ENCODE measurements around the gene FTO. TPM values are rescaled to one million over a fixed set of nuclear protein-coding genes. Genes with fewer than 3 reads are reported as not detected.

The FTO gene
- polyA plus RNA-seq, 1 donor from 2014 or later = 80.1 TPM

DNA sequence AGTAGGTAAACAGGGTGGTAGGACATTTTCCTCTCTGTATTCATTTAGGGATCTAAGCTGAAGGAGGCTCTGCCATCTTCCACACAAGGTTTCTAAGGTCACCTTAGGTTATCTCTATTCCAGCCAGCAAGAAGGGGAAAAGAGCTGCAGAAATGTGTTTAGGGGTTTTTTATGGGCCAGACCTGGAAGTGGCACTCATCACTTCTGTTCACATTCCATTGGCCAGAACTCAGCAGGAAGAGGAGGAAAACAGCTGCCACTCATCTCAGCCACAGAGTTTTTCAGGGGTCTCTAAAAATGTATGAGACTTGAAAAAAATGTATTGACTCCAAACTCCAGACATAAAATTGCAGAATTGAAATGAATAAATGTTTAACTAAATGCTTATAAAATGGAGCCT, 65.8 kb downstream of the FTO start:
- Histone ChIP-seq H3K27me3 (ENCODE audit: insufficient read depth, low read depth, low read length) (no peaks in the 10 kb centered on the region), H3F3A (ENCODE audit: insufficient read depth, low read length, poor library complexity, severe bottlenecking) (no peaks in the 10 kb centered on the region), H2AFZ (ENCODE audit: low read depth, low read length) (no peak overlapping the region), H3K36me3 (ENCODE audit: insufficient read depth, low read length) (no peaks in the 10 kb centered on the region), H3K9me2 (ENCODE audit: insufficient read depth, low read length) (no peaks in the 10 kb centered on the region), H3K4me3 (ENCODE audit: low read length) (no peak overlapping the region), H4K20me1 (ENCODE audit: insufficient read depth) (no peaks in the 10 kb centered on the region), H3K9ac (ENCODE audit: low read length) (no peak overlapping the region), H3K27ac (ENCODE audit: low read length) (no peak overlapping the region), H3K79me2 (replicated peaks; ENCODE audit: insufficient read depth, low read length) (no peaks in the 10 kb centered on the region), H3K9me3 (ENCODE audit: low read length) (no peaks in the 10 kb centered on the region), H3K4me2 (ENCODE audit: low read length) (no peak overlapping the region)
- no peak for TF ChIP-seq RAD21 (conservative IDR thresholded peaks at IDR 0.05)
- TF ChIP-seq, protein P1, sequence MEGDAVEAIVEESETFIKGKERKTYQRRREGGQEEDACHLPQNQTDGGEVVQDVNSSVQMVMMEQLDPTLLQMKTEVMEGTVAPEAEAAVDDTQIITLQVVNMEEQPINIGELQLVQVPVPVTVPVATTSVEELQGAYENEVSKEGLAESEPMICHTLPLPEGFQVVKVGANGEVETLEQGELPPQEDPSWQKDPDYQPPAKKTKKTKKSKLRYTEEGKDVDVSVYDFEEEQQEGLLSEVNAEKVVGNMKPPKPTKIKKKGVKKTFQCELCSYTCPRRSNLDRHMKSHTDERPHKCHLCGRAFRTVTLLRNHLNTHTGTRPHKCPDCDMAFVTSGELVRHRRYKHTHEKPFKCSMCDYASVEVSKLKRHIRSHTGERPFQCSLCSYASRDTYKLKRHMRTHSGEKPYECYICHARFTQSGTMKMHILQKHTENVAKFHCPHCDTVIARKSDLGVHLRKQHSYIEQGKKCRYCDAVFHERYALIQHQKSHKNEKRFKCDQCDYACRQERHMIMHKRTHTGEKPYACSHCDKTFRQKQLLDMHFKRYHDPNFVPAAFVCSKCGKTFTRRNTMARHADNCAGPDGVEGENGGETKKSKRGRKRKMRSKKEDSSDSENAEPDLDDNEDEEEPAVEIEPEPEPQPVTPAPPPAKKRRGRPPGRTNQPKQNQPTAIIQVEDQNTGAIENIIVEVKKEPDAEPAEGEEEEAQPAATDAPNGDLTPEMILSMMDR (IDR thresholded peaks at IDR 0.05; ENCODE audit: poor library complexity, severe bottlenecking) = no peak
- no peak for TF ChIP-seq EZH2 (IDR thresholded peaks at IDR 0.05; ENCODE audit: borderline replicate concordance, insufficient read depth, low read length, poor library complexity, severe bottlenecking)
- no peak for TF ChIP-seq POLR2AphosphoS5 (IDR thresholded peaks at IDR 0.05)
- TF ChIP-seq SMC3 (conservative IDR thresholded peaks at IDR 0.05; ENCODE audit: poor library complexity) = no peak
- TF ChIP-seq MXI1 (conservative IDR thresholded peaks at IDR 0.05; ENCODE audit: poor library complexity, severe bottlenecking) = no peak
- TF ChIP-seq EP300 (conservative IDR thresholded peaks at IDR 0.05; ENCODE audit: poor library complexity, severe bottlenecking) = no peak
- no peak for TF ChIP-seq REST (IDR thresholded peaks at IDR 0.05; ENCODE audit: borderline replicate concordance)
- no peak for TF ChIP-seq TAF1 (IDR thresholded peaks at IDR 0.05; ENCODE audit: low read depth)

GRCh38 chr16:53770641-53771040, 66.7 kb downstream of the FTO start:
- no peaks in the 10 kb centered on the region for H3K36me3 ChIP-seq (ENCODE audit: insufficient read depth, low read length)
- no peak overlapping the region for H3K9ac ChIP-seq (ENCODE audit: low read length)
- H3K9me2 ChIP-seq (ENCODE audit: insufficient read depth, low read length) = no peaks in the 10 kb centered on the region
- H3K4me3 ChIP-seq (ENCODE audit: low read length) = no peak overlapping the region
- H3K9me3 ChIP-seq (ENCODE audit: low read length) = no peaks in the 10 kb centered on the region
- no peaks in the 10 kb centered on the region for H3K79me2 ChIP-seq (replicated peaks; ENCODE audit: insufficient read depth, low read length)
- no peaks in the 10 kb centered on the region for H4K20me1 ChIP-seq (ENCODE audit: insufficient read depth)
- H3F3A ChIP-seq (ENCODE audit: insufficient read depth, low read length, poor library complexity, severe bottlenecking) = no peaks in the 10 kb centered on the region
- no peaks in the 10 kb centered on the region for H3K27me3 ChIP-seq (ENCODE audit: insufficient read depth, low read depth, low read length)
- H3K4me2 ChIP-seq (ENCODE audit: low read length) = no peak overlapping the region
- no peak overlapping the region for H3K27ac ChIP-seq (ENCODE audit: low read length)
- no peak for TF ChIP-seq RAD21 (conservative IDR thresholded peaks at IDR 0.05)
- TF ChIP-seq TAF1 (IDR thresholded peaks at IDR 0.05; ENCODE audit: low read depth) = no peak
- no peak for TF ChIP-seq POLR2AphosphoS5 (IDR thresholded peaks at IDR 0.05)
- TF ChIP-seq EZH2 (IDR thresholded peaks at IDR 0.05; ENCODE audit: borderline replicate concordance, insufficient read depth, low read length, poor library complexity, severe bottlenecking) = no peak
- no peak for TF ChIP-seq EP300 (conservative IDR thresholded peaks at IDR 0.05; ENCODE audit: poor library complexity, severe bottlenecking)
- TF ChIP-seq, protein P1 (IDR thresholded peaks at IDR 0.05; ENCODE audit: poor library complexity, severe bottlenecking) = no peak
- no peak for TF ChIP-seq MXI1 (conservative IDR thresholded peaks at IDR 0.05; ENCODE audit: poor library complexity, severe bottlenecking)
- no peak for TF ChIP-seq SMC3 (conservative IDR thresholded peaks at IDR 0.05; ENCODE audit: poor library complexity)
- H2AFZ ChIP-seq (ENCODE audit: low read depth, low read length) = no peak overlapping the region

Measured in neural cell (in vitro differentiated cells).